ENCODE data around the gene TPTE2.
"Not testable (repeated sequence)": the region's sequence is repeated elsewhere in the genome, so short reads cannot be mapped to it uniquely, and the experiment has no call there.

TPTE2 gene

GRCh38 chr13:19561585-19561984, 253 bp upstream of the TPTE2 start:
- no peak for DNase-seq

DNA sequence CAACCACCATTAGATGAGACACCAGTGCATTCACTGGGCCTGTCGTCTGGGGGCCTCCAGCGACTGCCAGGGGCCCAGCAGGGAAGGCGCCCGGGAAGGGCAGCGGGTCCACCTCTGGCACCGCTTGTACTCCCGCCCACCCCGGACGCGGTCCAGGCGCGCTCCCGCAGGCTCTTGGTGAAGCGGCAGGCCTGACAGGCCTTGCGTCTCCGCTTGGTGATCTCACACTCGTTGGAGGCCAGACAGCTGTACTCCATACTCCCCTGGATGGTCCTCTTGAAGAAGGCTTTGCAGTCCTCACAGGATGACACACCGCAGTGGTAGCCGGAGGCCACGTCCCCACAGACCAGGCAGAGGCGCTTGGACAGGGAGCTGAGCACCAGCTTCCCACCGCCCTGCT, 660 bp downstream of the TPTE2 start:
- not testable (repeated sequence) for DNase-seq

DNA sequence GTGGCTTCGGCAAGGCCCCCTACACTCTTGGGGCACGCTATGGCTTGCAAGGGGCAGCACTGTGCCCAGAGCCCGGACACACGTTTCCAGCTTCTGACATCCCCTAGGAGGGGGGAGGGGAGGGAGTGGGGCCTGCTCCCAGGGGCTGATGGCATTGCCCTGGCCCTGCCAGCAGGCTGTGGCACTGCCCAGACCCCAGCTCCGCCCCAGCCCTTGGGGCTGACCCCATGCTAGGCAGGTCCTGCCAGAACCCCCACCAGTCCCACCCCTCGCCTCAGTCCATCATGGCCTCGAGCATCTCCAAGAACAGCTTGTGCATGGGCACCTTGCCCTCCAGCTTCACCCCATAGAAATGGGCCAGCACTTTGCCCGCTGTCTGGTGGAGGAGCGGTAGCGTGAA, 1.6 kb downstream of the TPTE2 start:
- not testable (repeated sequence) for DNase-seq

GRCh38 chr13:19557287-19557686, 4.0 kb downstream of the TPTE2 start:
- not testable (repeated sequence) for DNase-seq

DNA sequence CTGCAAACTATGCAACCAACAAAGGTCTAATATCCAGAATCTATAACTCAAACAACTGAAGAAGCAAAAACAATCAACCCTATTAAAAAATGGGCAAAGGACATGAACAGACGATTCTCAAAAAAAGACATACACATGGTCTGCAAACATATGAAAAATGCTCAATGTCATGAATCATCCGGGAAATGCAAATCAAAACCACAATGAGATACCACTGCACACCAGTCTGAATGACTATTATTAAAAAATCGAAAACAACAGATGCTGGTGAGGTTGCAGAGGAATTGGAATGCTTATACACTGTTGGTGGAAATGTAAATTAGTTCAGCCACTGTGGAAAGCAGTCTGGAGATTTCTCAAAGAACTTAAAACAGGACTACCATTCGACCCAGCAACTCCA, 12.1 kb downstream of the TPTE2 start:
- not testable (repeated sequence) for DNase-seq

GRCh38 chr13:19525634-19526033, 35.7 kb downstream of the TPTE2 start:
- not testable (repeated sequence) for DNase-seq

- DNase-seq: no peak
Measured at GRCh38 chr13:19519049-19519448, 42.3 kb downstream of the TPTE2 start.

GRCh38 chr13:19507623-19508022, 53.7 kb downstream of the TPTE2 start:
- not testable (repeated sequence) for DNase-seq

DNA sequence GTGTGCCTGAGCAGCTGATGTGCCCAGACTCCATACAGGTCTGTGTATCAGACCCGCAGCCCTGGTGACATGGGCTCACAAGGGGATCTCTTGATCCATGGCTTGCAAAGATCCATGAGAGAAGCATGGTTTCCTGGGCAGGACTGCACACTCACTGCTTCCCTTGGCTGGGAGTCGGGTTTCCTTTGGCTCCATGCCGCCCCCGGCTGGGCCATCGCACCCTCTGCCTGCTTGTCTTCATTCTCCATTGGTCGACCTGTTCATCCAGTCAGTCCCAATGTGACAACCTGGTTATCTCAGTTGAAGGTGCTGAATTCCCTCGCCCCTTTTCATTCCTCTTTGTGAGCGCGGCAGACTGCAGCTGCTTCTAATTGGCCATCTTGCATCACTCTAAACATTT, 101.2 kb downstream of the TPTE2 start:
- not testable (repeated sequence) for DNase-seq

DNA sequence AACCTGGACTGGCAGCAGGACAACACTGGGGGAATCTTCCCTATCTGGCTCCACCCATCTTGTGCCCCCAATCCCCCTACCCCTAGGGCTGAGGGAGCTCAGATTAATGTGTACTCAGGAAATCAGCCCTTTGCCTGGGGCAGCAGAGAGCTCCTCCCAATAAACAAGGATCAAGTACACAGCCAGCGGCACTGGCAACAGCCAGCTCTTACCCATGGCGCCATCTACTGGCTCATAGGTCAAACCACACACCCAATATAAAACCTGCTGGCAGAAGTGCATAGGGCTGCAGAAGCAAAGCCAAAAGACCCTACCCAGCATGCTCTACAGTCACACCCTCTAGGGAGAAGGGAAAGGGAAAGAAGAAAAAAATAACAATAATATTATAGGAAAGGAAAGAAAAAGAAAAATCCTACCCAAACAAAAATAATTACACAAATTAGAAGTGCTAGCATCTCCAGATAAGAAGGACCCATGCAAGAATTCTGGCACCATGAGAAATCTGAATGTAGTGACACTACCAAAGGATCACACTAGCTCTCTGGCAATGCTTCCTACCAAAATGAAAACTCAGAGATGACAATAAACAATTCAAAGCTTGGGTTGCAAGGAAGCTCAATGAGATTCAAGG, 122.2 kb downstream of the TPTE2 start:
- DNase-seq: not testable (repeated sequence)

DNA sequence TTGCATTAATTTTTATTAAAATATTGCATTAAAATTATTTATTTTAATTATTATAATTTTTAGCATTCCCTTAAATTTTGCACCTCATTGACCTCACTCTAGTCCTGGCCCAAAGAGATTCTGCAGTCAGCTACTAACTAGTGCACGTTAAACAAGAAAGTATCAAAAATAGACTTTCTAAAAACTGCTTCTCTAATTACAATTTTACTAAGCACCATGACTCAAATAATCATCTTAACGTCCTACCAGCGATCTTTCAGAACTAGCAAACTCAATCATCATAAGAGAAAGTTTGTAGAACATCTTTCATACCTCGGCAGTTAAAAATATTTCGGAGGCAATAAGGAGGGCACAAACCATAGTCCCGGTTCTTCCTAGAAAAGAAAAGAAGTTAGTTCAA, 123.6 kb downstream of the TPTE2 start:
- not testable (repeated sequence) for DNase-seq

- DNase-seq: not testable (repeated sequence)
Measured at GRCh38 chr13:19422236-19422635, 139.1 kb downstream of the TPTE2 start.

- not testable (repeated sequence) for DNase-seq
Measured at GRCh38 chr13:19412494-19412893, 148.8 kb downstream of the TPTE2 start.

DNA sequence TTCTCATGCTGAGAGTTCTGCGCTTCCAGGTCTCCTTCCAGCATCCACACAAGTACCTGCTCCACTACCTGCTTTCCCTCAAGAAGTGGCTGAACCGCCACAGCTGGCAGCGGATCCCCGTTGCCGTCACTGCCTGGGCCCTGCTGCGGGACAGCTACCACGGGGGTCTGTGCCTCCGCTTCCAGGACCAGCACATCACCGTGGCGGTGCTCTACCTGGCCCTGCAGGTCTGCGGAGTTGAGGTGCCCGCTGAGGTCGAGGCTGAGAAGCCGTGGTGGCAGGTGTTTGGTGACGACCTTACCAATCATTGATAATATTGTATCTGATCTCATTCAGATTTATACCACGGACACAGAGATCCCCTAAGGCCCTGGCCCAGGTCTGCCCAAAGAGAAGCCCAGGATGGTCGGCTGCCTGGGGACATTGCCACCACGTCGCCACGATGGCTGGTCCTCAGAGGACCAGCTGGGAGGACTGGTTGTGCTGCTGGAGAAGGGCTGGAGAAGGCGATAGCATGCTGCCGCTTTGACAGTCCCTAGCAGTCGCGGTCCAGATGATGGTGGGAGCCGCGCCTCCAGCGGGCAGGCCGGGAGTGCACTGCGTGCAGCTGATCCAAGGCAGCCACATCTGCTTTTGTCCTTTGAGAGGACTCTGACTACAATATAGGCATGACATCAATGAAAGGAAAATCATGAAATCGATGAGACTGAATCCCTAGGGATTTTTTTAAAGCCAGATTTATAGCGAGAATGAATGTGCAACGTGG, 178.4 kb downstream of the TPTE2 start:
- not testable (repeated sequence) for DNase-seq

DNA sequence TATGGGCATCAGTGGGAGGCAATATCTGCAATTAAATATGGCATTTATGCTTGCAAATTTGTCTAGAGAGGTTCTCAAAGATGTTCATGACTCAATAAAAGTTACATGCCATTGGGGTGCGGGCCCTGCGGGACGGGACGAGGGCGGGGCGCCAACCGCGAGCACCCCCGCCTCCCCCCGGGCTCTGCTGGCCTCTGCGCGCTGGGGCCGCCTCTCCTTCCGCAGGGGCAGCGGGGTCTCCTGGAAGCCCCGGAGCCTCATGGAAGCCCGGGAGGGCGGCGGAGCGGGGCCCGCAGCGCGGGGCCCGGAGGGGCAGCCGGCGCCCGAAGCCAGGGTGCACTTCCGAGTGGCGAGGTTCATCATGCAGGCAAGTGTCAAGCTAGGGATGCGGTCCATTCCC, 179.2 kb downstream of the TPTE2 start:
- DNase-seq: no peak
